ENCODE data around the gene LRRC1.

- TF ChIP-seq SNAI1 (CRISPR knock-in tag; IDR thresholded peaks at IDR 0.05; ENCODE audit: borderline replicate concordance), result no peak
- no peak for TF ChIP-seq ZNF274 (CRISPR knock-in tag; IDR thresholded peaks at IDR 0.05)
- TF ChIP-seq ZNF792 (CRISPR knock-in tag; IDR thresholded peaks at IDR 0.05), result no peak
- no peak for TF ChIP-seq ESRRA (CRISPR knock-in tag; IDR thresholded peaks at IDR 0.05; ENCODE audit: low read depth)
- no peak for TF ChIP-seq FOSL1 (CRISPR knock-in tag; IDR thresholded peaks at IDR 0.05; ENCODE audit: borderline replicate concordance)
- no peak for TF ChIP-seq GTF2F1 (IDR thresholded peaks at IDR 0.05; ENCODE audit: low read length)
- no peak for TF ChIP-seq NFE2L1 (CRISPR knock-in tag; IDR thresholded peaks at IDR 0.05; ENCODE audit: borderline replicate concordance)
- no peak for TF ChIP-seq ZNF589 (CRISPR knock-in tag; conservative IDR thresholded peaks at IDR 0.05)
- TF ChIP-seq, protein P1, sequence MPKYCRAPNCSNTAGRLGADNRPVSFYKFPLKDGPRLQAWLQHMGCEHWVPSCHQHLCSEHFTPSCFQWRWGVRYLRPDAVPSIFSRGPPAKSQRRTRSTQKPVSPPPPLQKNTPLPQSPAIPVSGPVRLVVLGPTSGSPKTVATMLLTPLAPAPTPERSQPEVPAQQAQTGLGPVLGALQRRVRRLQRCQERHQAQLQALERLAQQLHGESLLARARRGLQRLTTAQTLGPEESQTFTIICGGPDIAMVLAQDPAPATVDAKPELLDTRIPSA (CRISPR knock-in tag; IDR thresholded peaks at IDR 0.05; ENCODE audit: borderline replicate concordance), result no peak
- no peak for TF ChIP-seq ZFP82 (CRISPR knock-in tag; IDR thresholded peaks at IDR 0.05; ENCODE audit: borderline replicate concordance)
- TF ChIP-seq, protein P2, sequence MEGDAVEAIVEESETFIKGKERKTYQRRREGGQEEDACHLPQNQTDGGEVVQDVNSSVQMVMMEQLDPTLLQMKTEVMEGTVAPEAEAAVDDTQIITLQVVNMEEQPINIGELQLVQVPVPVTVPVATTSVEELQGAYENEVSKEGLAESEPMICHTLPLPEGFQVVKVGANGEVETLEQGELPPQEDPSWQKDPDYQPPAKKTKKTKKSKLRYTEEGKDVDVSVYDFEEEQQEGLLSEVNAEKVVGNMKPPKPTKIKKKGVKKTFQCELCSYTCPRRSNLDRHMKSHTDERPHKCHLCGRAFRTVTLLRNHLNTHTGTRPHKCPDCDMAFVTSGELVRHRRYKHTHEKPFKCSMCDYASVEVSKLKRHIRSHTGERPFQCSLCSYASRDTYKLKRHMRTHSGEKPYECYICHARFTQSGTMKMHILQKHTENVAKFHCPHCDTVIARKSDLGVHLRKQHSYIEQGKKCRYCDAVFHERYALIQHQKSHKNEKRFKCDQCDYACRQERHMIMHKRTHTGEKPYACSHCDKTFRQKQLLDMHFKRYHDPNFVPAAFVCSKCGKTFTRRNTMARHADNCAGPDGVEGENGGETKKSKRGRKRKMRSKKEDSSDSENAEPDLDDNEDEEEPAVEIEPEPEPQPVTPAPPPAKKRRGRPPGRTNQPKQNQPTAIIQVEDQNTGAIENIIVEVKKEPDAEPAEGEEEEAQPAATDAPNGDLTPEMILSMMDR (CRISPR knock-in tag; IDR thresholded peaks at IDR 0.05), result no peak
- no peak for TF ChIP-seq EP300 (IDR thresholded peaks at IDR 0.05; ENCODE audit: low read depth in 2 of 2, low read length in 2 of 2)
- TF ChIP-seq EP300 (CRISPR knock-in tag; IDR thresholded peaks at IDR 0.05; ENCODE audit: borderline replicate concordance), result no peak
- TF ChIP-seq USF2 (IDR thresholded peaks at IDR 0.05; ENCODE audit: low read depth, low read length), result no peak
- TF ChIP-seq USF2 (CRISPR knock-in tag; IDR thresholded peaks at IDR 0.05; ENCODE audit: borderline replicate concordance), result no peak
These were observed 8.5 kb downstream of the LRRC1 start for GRCh38 chr6:53803081-53803860.

All from HepG2 (cell line).